ENCODE measurements around the gene MED15. TPM values are rescaled to one million over a fixed set of nuclear protein-coding genes. Genes with fewer than 3 reads are reported as not detected.

Gene MED15
- total and polyA plus RNA-seq, 10 of the 15 experiments (the other 5 are each of a cell fraction or from before 2014, with no cell fraction given) = 1.4 to 75.2 (median 26.9) TPM

GRCh38 chr22:20580179-20580578 lies 72.8 kb downstream of the MED15 start:
- Histone ChIP-seq H3K27me3 (replicated peaks in 1 of 2; ENCODE audit: control insufficient read depth in 2 of 2, insufficient read depth in 2 of 2, low read length in 1 of 2) (no peaks in the 10 kb centered on the region), H3K4me3 (no peak overlapping the region), H3K36me3 (ENCODE audit: control insufficient read depth in 2 of 2, insufficient read depth in 2 of 2, low read length in 1 of 2) (peaks cover 17 to 52% of the 10 kb centered on the region in 2 experiments), H4K20me1 (ENCODE audit: control insufficient read depth, insufficient read depth) (no peaks in the 10 kb centered on the region), H3K4me2 (ENCODE audit: control insufficient read depth, insufficient read depth) (no peak overlapping the region), H3K4me1 (ENCODE audit: control insufficient read depth, insufficient read depth, low read length) (no peaks in the 10 kb centered on the region), H2AFZ (ENCODE audit: control insufficient read depth, low read depth, low read length) (no peak overlapping the region), H3K9ac (ENCODE audit: control insufficient read depth, insufficient read depth, low read length) (no peak overlapping the region), H3K27ac (ENCODE audit: control insufficient read depth, insufficient read depth) (no peak overlapping the region), H3K9me3 (replicated peaks; ENCODE audit: control insufficient read depth, insufficient read depth, low read length) (no peaks in the 10 kb centered on the region), H3K79me2 (ENCODE audit: control insufficient read depth, insufficient read depth, low read length) (no peaks in the 10 kb centered on the region)
- 98% methylated on average over 7 of the region's 7 CpGs for WGBS (ENCODE audit: insufficient coverage, insufficient replicate concordance, low lambda C conversion rate, missing lambda C conversion rate)
- in situ Hi-C loops (cut with MboI) = no loop called here
- DNase-seq (ENCODE audit: low read depth, low spot score) = no peak
- RAD21 ChIA-PET (ENCODE audit: unreplicated experiment) = no interaction called here
- CTCF ChIA-PET = interaction anchor here (0.8 kb wide), 1 partner anchor 11 kb away, joined by 3 read pairs; no protein-coding TSS in a partner anchor
- BruUV-seq (replicated peaks) = no TSS peak
- POLR2A ChIA-PET = no interaction called here
- SMC1A ChIA-PET (ENCODE audit: uncharacterized antibody, unreplicated experiment) = no interaction called here
- no peak for ATAC-seq
- FAIRE-seq = no peak
- intact Hi-C loops (cut with micrococcal nuclease; ENCODE audit: unreplicated experiment) = no loop called here
- TF ChIP-seq NR2C2 (IDR thresholded peaks at IDR 0.05; ENCODE audit: borderline replicate concordance, control insufficient read depth, insufficient read length, low read depth) (no peak), ETV6 (conservative IDR thresholded peaks at IDR 0.05 in 1 of 2, IDR thresholded peaks at IDR 0.05 in 1 of 2; ENCODE audit: borderline replicate concordance in 1 of 2, low read depth in 1 of 2) (no peak), USF2 (IDR thresholded peaks at IDR 0.05; ENCODE audit: borderline replicate concordance, low read depth, low read length) (no peak)

- H3K4me2 ChIP-seq (ENCODE audit: control insufficient read depth, insufficient read depth) = no peak overlapping the region
- 92% methylated on average over 19 of the region's 19 CpGs for WGBS (ENCODE audit: insufficient coverage, insufficient replicate concordance, low lambda C conversion rate, missing lambda C conversion rate)
- ATAC-seq (no peak), DNase-seq (ENCODE audit: low read depth, low spot score) (no peak), FAIRE-seq (no peak)
- no peaks in the 10 kb centered on the region for H3K9me3 ChIP-seq (replicated peaks; ENCODE audit: control insufficient read depth, insufficient read depth, low read length)
- no peak overlapping the region for H2AFZ ChIP-seq (ENCODE audit: control insufficient read depth, low read depth, low read length)
- H3K9ac ChIP-seq (ENCODE audit: control insufficient read depth, insufficient read depth, low read length) = no peak overlapping the region
- RAD21 ChIA-PET (ENCODE audit: unreplicated experiment) = no interaction called here
- in situ Hi-C loops (cut with MboI) (no loop called here), intact Hi-C loops (cut with micrococcal nuclease; ENCODE audit: unreplicated experiment) (no loop called here)
- H3K36me3 ChIP-seq (ENCODE audit: control insufficient read depth in 2 of 2, insufficient read depth in 2 of 2, low read length in 1 of 2) = peaks cover 17 to 58% of the 10 kb centered on the region in 2 experiments
- H3K4me3 ChIP-seq = no peak overlapping the region
- no peaks in the 10 kb centered on the region for H3K4me1 ChIP-seq (ENCODE audit: control insufficient read depth, insufficient read depth, low read length)
- SMC1A ChIA-PET (ENCODE audit: uncharacterized antibody, unreplicated experiment) = no interaction called here
- H3K79me2 ChIP-seq (ENCODE audit: control insufficient read depth, insufficient read depth, low read length) = no peaks in the 10 kb centered on the region
- H3K27me3 ChIP-seq (replicated peaks in 1 of 2; ENCODE audit: control insufficient read depth in 2 of 2, insufficient read depth in 2 of 2, low read length in 1 of 2) = no peaks in the 10 kb centered on the region
- BruUV-seq (replicated peaks) = no TSS peak
- POLR2A ChIA-PET = no interaction called here
- no peak overlapping the region for H3K27ac ChIP-seq (ENCODE audit: control insufficient read depth, insufficient read depth)
- CTCF ChIA-PET = interaction anchor here (0.8 kb wide), 1 partner anchor 12 kb away, joined by 3 read pairs; no protein-coding TSS in a partner anchor
- H4K20me1 ChIP-seq (ENCODE audit: control insufficient read depth, insufficient read depth) = no peaks in the 10 kb centered on the region
- TF ChIP-seq CBFB (IDR thresholded peaks at IDR 0.05; ENCODE audit: low read depth) (no peak), ZBED1 (IDR thresholded peaks at IDR 0.05; ENCODE audit: borderline replicate concordance) (no peak), NR2C2 (IDR thresholded peaks at IDR 0.05; ENCODE audit: borderline replicate concordance, control insufficient read depth, insufficient read length, low read depth) (no peak), NFIC (IDR thresholded peaks at IDR 0.05; ENCODE audit: low read depth, low read length) (no peak), RAD51 (IDR thresholded peaks at IDR 0.05) (no peak), SUPT20H (IDR thresholded peaks at IDR 0.05; ENCODE audit: borderline replicate concordance, control insufficient read depth, low read depth, low read length) (no peak), FOS (IDR thresholded peaks at IDR 0.05; ENCODE audit: borderline replicate concordance, extremely low read depth, insufficient read length) (no peak), MTA2 (IDR thresholded peaks at IDR 0.05; ENCODE audit: low read depth) (no peak), RFX5 (IDR thresholded peaks at IDR 0.05; ENCODE audit: low read depth, low read length) (no peak)
Observed at GRCh38 chr22:20580611-20581502, 73.4 kb downstream of the MED15 start.

Measured in GM12878 (cell line).